GM18502 (cell line): ENCODE data around the gene POLR1A.

Experiments
- ATAC-seq: cut with Tn5 transposase; IDR thresholded peaks from one replicate; pipeline ENCODE4 v1.9.1; 2021; ENCODE audit warnings: mild to moderate bottlenecking; ENCODE audit not compliant: unreplicated experiment, poor library complexity

POLR1A gene

GRCh38 chr2:86025976-86026743, 79.5 kb downstream of the POLR1A start:
- ATAC-seq: no peak

GRCh38 chr2:86025229-86025820, 80.4 kb downstream of the POLR1A start:
- no peak for ATAC-seq

GRCh38 chr2:86023366-86023712, 82.3 kb downstream of the POLR1A start:
- no peak for ATAC-seq

- ATAC-seq: no peak
These were observed 82.9 kb downstream of the POLR1A start for GRCh38 chr2:86022661-86023365.

- ATAC-seq: no peak
These were observed 84.0 kb downstream of the POLR1A start for GRCh38 chr2:86021396-86022378.

GRCh38 chr2:86020984-86021383, 84.7 kb downstream of the POLR1A start:
- no peak for ATAC-seq

GRCh38 chr2:86019121-86019520, 86.6 kb downstream of the POLR1A start:
- ATAC-seq: no peak

GRCh38 chr2:86017901-86018896, 87.5 kb downstream of the POLR1A start:
- ATAC-seq: no peak

GRCh38 chr2:86016581-86016980, 89.1 kb downstream of the POLR1A start:
- no peak for ATAC-seq

GRCh38 chr2:86015699-86016098, 90.0 kb downstream of the POLR1A start:
- no peak for ATAC-seq

GRCh38 chr2:86015006-86015405, 90.7 kb downstream of the POLR1A start:
- no peak for ATAC-seq

- no peak for ATAC-seq
These were observed 91.2 kb downstream of the POLR1A start for GRCh38 chr2:86014493-86014892.

- no peak for ATAC-seq
These were observed 93.5 kb downstream of the POLR1A start for GRCh38 chr2:86012007-86012712.

GRCh38 chr2:86011449-86011941, 94.2 kb downstream of the POLR1A start:
- ATAC-seq: no peak

- ATAC-seq: no peak
These were observed 95.6 kb downstream of the POLR1A start for GRCh38 chr2:86010083-86010482.

GRCh38 chr2:86006524-86006923, 99.2 kb downstream of the POLR1A start:
- no peak for ATAC-seq

GRCh38 chr2:86003967-86004366, 101.7 kb downstream of the POLR1A start:
- no peak for ATAC-seq

- no peak for ATAC-seq
These were observed 102.6 kb downstream of the POLR1A start for GRCh38 chr2:86003104-86003503.
